Effector memory CD8-positive, alpha-beta T cell (primary cell): ENCODE data around the gene THSD7A.

Source experiments
- ATAC-seq: fragments of 150-1000 bp; cut with Tn5 transposase; replicated peaks from 2 replicates; pipeline ENCODE4 v1.10.0; 2021; ENCODE audit warnings: mild to moderate bottlenecking, moderate library complexity
- DNase-seq, 3 experiments: peaks; one replicate each; pipeline ENCODE4 v3.0.0; 2021
- H3K27ac Mint-ChIP-seq, 2 donors: one replicate each; pipeline ENCODE4 v1.8.0; 2022; ENCODE audit warnings: mild to moderate bottlenecking in 2 of 2, mixed read lengths in 2 of 2, moderate library complexity in 2 of 2
- H3K27me3 Mint-ChIP-seq, 2 donors: one replicate each; pipeline ENCODE4 v1.8.0; 2022; ENCODE audit warnings: mixed read lengths in 2 of 2
- H3K36me3 Mint-ChIP-seq: one replicate; pipeline ENCODE4 v1.8.0; 2022; ENCODE audit warnings: mild to moderate bottlenecking, moderate library complexity, mixed read lengths; ENCODE audit not compliant: insufficient read depth
- H3K4me1 Mint-ChIP-seq, 2 donors: one replicate each; pipeline ENCODE4 v1.8.0; 2022; ENCODE audit warnings: low read depth in 2 of 2, mixed read lengths in 2 of 2
- H3K4me3 Mint-ChIP-seq, 2 donors: one replicate each; pipeline ENCODE4 v1.8.0; 2022; ENCODE audit warnings: mild to moderate bottlenecking in 2 of 2, mixed read lengths in 2 of 2, moderate library complexity in 2 of 2
- H3K9me3 Mint-ChIP-seq, 2 donors: one replicate each; pipeline ENCODE4 v1.8.0; 2022; ENCODE audit warnings: mixed read lengths in 2 of 2

THSD7A gene

GRCh38 chr7:11345621-11346020 lies 486.4 kb downstream of the THSD7A start:
- DNase-seq (no peak), ATAC-seq (no peak)
- H3K27ac Mint-ChIP-seq, result no peak overlapping the region
- peaks cover 0 to under 1% of the 10 kb centered on the region in 2 donors for H3K27me3 Mint-ChIP-seq
- no peak overlapping the region for H3K4me3 Mint-ChIP-seq
- H3K4me1 Mint-ChIP-seq, result peaks cover 4 to 5% of the 10 kb centered on the region in 2 donors
- no peaks in the 10 kb centered on the region for H3K36me3 Mint-ChIP-seq
- H3K9me3 Mint-ChIP-seq, result no peaks in the 10 kb centered on the region

GRCh38 chr7:11343818-11344413 lies 488.1 kb downstream of the THSD7A start:
- DNase-seq, result peak in 1 of 3 experiments; percentile 5
- no peak overlapping the region for H3K4me3 Mint-ChIP-seq

GRCh38 chr7:11343136-11343535 lies 488.9 kb downstream of the THSD7A start:
- H3K4me1 Mint-ChIP-seq, result peaks cover 4 to 5% of the 10 kb centered on the region in 2 donors
- H3K4me3 Mint-ChIP-seq, result no peak overlapping the region
- no peaks in the 10 kb centered on the region for H3K36me3 Mint-ChIP-seq
- DNase-seq (no peak), ATAC-seq (no peak)
- no peaks in the 10 kb centered on the region for H3K9me3 Mint-ChIP-seq
- no peak overlapping the region for H3K27ac Mint-ChIP-seq
- H3K27me3 Mint-ChIP-seq, result peaks cover 0 to 7% of the 10 kb centered on the region in 2 donors

More at GRCh38 chr7:11343818-11344413, 488.1 kb downstream of the THSD7A start:
- Mint-ChIP-seq H3K9me3 (no peaks in the 10 kb centered on the region), H3K36me3 (no peaks in the 10 kb centered on the region), H3K27me3 (no peaks in the 10 kb centered on the region), H3K27ac (no peak overlapping the region), H3K4me1 (peaks cover 4 to 5% of the 10 kb centered on the region in 2 donors)
- no peak for ATAC-seq

GRCh38 chr7:11341285-11341944 lies 490.6 kb downstream of the THSD7A start:
- no peak overlapping the region for H3K4me3 Mint-ChIP-seq
- no peaks in the 10 kb centered on the region for H3K9me3 Mint-ChIP-seq
- DNase-seq (no peak), ATAC-seq (no peak)
- no peaks in the 10 kb centered on the region for H3K36me3 Mint-ChIP-seq
- H3K27ac Mint-ChIP-seq, result no peak overlapping the region
- peaks cover 0 to 15% of the 10 kb centered on the region in 2 donors for H3K27me3 Mint-ChIP-seq
- peaks cover 4 to 5% of the 10 kb centered on the region in 2 donors for H3K4me1 Mint-ChIP-seq

DNA sequence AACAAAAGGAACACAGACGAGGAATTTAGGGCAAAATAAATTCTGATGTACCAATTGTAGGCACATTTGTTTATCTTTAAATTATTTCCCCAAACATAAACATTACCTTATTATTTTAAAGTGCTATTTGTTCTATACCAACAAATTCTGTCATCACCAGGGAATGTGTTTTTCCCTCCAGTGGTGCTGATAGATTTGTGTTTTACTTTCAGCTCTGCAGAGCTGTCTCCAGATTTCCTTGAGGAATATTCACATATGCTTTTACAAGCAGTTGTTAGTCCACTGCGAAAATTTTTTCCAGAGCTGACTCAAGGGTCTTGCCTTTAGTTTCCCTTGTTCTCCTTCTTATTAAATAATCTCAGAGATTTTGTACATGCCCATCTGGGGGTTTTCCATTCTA lies 495.6 kb downstream of the THSD7A start:
- no peaks in the 10 kb centered on the region for H3K9me3 Mint-ChIP-seq
- no peaks in the 10 kb centered on the region for H3K4me1 Mint-ChIP-seq
- ATAC-seq, result no peak
- H3K4me3 Mint-ChIP-seq, result no peak overlapping the region
- no peak overlapping the region for H3K27ac Mint-ChIP-seq
- DNase-seq, result no peak
- H3K36me3 Mint-ChIP-seq, result no peaks in the 10 kb centered on the region
- peaks cover 0 to 15% of the 10 kb centered on the region in 2 donors for H3K27me3 Mint-ChIP-seq

- peaks cover 0 to 15% of the 10 kb centered on the region in 2 donors for H3K27me3 Mint-ChIP-seq
- no peaks in the 10 kb centered on the region for H3K36me3 Mint-ChIP-seq
- H3K4me3 Mint-ChIP-seq, result no peak overlapping the region
- ATAC-seq (no peak), DNase-seq (no peak)
- no peaks in the 10 kb centered on the region for H3K4me1 Mint-ChIP-seq
- no peaks in the 10 kb centered on the region for H3K9me3 Mint-ChIP-seq
- no peak overlapping the region for H3K27ac Mint-ChIP-seq
Measured at GRCh38 chr7:11335947-11336346, 496.1 kb downstream of the THSD7A start.

GRCh38 chr7:11332865-11333228 lies 499.2 kb downstream of the THSD7A start:
- Mint-ChIP-seq H3K4me1 (no peaks in the 10 kb centered on the region), H3K4me3 (no peak overlapping the region)
- ATAC-seq, result no peak

GRCh38 chr7:11332186-11332864 lies 499.7 kb downstream of the THSD7A start:
- no peak overlapping the region for H3K27ac Mint-ChIP-seq
- ATAC-seq (no peak), DNase-seq (no peak)
- H3K4me1 Mint-ChIP-seq, result no peaks in the 10 kb centered on the region
- H3K36me3 Mint-ChIP-seq, result no peaks in the 10 kb centered on the region
- H3K4me3 Mint-ChIP-seq, result no peak overlapping the region
- no peaks in the 10 kb centered on the region for H3K9me3 Mint-ChIP-seq
- H3K27me3 Mint-ChIP-seq, result no peaks in the 10 kb centered on the region

More at GRCh38 chr7:11332865-11333228, 499.2 kb downstream of the THSD7A start:
- Mint-ChIP-seq H3K27me3 (peaks cover 0 to 4% of the 10 kb centered on the region in 2 donors), H3K27ac (no peak overlapping the region), H3K36me3 (no peaks in the 10 kb centered on the region), H3K9me3 (no peaks in the 10 kb centered on the region)
- DNase-seq, result no peak

GRCh38 chr7:11331128-11332102 lies 500.6 kb downstream of the THSD7A start:
- no peaks in the 10 kb centered on the region for H3K36me3 Mint-ChIP-seq
- H3K27ac Mint-ChIP-seq, result no peak overlapping the region
- no peaks in the 10 kb centered on the region for H3K27me3 Mint-ChIP-seq
- no peak for ATAC-seq
- no peak overlapping the region for H3K4me3 Mint-ChIP-seq
- H3K9me3 Mint-ChIP-seq, result no peaks in the 10 kb centered on the region
- no peak for DNase-seq
- H3K4me1 Mint-ChIP-seq, result no peaks in the 10 kb centered on the region

DNA sequence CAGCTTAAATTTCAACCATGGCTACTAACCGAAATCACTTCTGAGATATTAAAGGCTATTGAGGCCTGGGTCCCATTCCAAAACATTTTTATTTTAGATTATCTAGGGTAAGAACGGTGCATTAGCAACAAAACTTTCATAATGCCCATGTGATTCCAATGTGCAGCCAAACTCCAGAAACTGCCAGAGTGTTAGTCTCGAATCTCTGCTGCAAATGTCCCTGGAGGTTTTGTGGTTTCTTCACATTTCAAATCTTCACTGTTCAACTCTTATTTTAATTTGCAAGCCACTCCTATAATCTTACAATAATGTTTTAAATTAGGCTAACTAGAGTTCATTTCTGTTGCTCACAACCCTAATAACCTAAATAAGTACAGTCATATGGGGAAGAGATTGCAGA lies 501.3 kb downstream of the THSD7A start:
- no peaks in the 10 kb centered on the region for H3K4me1 Mint-ChIP-seq
- H3K4me3 Mint-ChIP-seq, result no peak overlapping the region
- H3K36me3 Mint-ChIP-seq, result no peaks in the 10 kb centered on the region
- H3K9me3 Mint-ChIP-seq, result no peaks in the 10 kb centered on the region
- no peak for DNase-seq
- no peak for ATAC-seq
- H3K27ac Mint-ChIP-seq, result no peak overlapping the region
- no peaks in the 10 kb centered on the region for H3K27me3 Mint-ChIP-seq

- Mint-ChIP-seq H3K27me3 (no peaks in the 10 kb centered on the region), H3K36me3 (no peaks in the 10 kb centered on the region), H3K4me3 (no peak overlapping the region), H3K9me3 (no peaks in the 10 kb centered on the region), H3K4me1 (no peaks in the 10 kb centered on the region), H3K27ac (no peak overlapping the region)
- ATAC-seq (no peak), DNase-seq (no peak)
Measured at GRCh38 chr7:11330208-11330607, 501.8 kb downstream of the THSD7A start.

DNA sequence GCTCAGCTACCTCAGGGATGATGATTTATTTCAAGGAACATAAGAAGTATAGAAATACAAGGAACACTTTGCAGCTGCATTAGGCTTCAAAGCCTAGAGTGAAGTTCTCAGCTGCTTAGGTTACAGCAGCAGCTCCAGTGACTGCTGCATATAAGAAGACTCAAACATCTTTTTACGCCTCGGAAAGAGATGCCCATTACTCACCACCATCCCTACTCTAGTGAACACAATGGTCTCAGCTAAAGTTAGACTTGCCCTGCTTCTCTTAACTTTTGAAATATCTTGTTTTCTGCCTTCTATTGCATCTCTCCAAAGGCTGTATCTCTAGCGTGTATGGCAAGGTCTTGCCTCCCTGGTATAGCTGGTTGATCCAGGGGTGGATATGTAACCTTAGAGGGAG lies 502.4 kb downstream of the THSD7A start:
- H3K9me3 Mint-ChIP-seq, result no peaks in the 10 kb centered on the region
- H3K36me3 Mint-ChIP-seq, result no peaks in the 10 kb centered on the region
- DNase-seq (no peak), ATAC-seq (no peak)
- H3K27ac Mint-ChIP-seq, result no peak overlapping the region
- no peaks in the 10 kb centered on the region for H3K27me3 Mint-ChIP-seq
- no peak overlapping the region for H3K4me3 Mint-ChIP-seq
- no peaks in the 10 kb centered on the region for H3K4me1 Mint-ChIP-seq

DNA sequence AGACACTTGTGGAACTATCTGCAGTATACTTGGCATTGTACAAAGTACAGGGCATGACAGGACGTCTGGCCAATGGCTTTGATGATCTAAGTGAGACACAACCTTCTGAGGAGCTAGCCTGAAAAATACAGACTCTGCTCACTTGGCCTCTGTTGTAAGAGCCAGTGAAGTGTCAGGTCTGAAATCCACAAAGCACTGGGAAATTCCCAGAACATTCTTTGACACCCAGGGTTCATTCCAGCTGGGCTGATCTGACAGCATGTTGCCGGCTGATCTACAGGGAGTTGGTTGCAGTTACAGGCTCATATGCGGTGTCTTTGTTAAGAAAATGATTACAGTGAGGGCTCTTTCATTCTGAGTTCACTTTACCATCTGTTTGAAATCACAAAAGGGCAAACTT lies 503.7 kb downstream of the THSD7A start:
- Mint-ChIP-seq H3K27ac (no peak overlapping the region), H3K4me3 (no peak overlapping the region), H3K9me3 (no peaks in the 10 kb centered on the region), H3K4me1 (no peaks in the 10 kb centered on the region), H3K27me3 (no peaks in the 10 kb centered on the region), H3K36me3 (no peaks in the 10 kb centered on the region)
- no peak for DNase-seq
- no peak for ATAC-seq
